Neural cell (in vitro differentiated cells): Measurements from ENCODE around the gene IGFBP2.

Experiments
- CTCF ChIP-seq: fragments of 450-650 bp; IDR thresholded peaks from 2 replicates; pipeline ENCODE4 v1.5.1; 2014; ENCODE audit warnings: antibody characterized with exemption, mild to moderate bottlenecking, moderate library complexity; ENCODE audit not compliant: poor library complexity, severe bottlenecking
- EZH2 ChIP-seq: fragments of 200-600, 300-800 bp; shearing (Covaris generic), sonication (generic); IDR thresholded peaks from 2 replicates; pipeline ENCODE4 v1.6.1; 2014; ENCODE audit warnings: antibody characterized with exemption, low read length, borderline replicate concordance, mild to moderate bottlenecking; ENCODE audit not compliant: insufficient read depth, poor library complexity, severe bottlenecking
- POLR2AphosphoS5 ChIP-seq: IDR thresholded peaks from 2 replicates; pipeline ENCODE4 v1.6.1; 2012
- REST ChIP-seq: IDR thresholded peaks from 2 replicates; pipeline ENCODE4 v1.6.1; 2012; ENCODE audit warnings: borderline replicate concordance
- TAF1 ChIP-seq: IDR thresholded peaks from 2 replicates; pipeline ENCODE4 v1.6.1; 2012; ENCODE audit warnings: low read depth

DNA sequence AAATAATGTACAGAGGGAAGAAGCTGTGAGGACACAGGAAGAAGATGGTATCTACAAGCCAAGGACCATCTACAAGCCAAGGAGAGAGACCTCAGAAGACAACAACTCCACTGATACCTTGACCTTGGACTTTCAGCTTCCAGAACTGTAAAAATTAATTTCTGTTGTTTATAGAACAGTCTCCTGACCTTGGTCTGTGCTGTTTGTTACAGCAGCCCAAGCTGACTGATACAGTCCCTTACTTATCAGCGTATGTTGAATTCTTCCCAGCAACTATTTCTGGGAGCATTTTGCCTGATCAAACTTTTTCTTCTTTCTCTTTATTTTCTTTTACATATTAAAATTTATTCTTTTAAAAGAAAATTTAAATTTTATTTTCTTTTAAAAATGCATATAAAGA is 47.8 kb upstream of the IGFBP2 start:
- TF ChIP-seq REST (no peak), EZH2 (no peak), CTCF (no peak), TAF1 (no peak), POLR2AphosphoS5 (no peak)
